IMR-90 (cell line): ENCODE data around the gene GRID1. TPM values are rescaled to one million over a fixed set of nuclear protein-coding genes. Genes with fewer than 3 reads are reported as not detected.

Experiments used
- ATAC-seq: fragments of 200-7000 bp; cut with Tn5 transposase; 2 replicates; pipeline ENCODE4 v1.9.1; 2020; ENCODE audit warnings: low read depth, mild to moderate bottlenecking, moderate library complexity
- BruUV-seq: library from RNA; stranded (reverse); fragments of 400-500 nt; replicated peaks from 2 replicates; lab custom pipeline; 2021; lab: Mats Ljungman, UMichigan
- CTCF ChIA-PET: fragments of 300-600 bp; formaldehyde crosslinking; extraction: SDS; loops from one replicate; lab custom pipeline; 2021; ENCODE audit warnings: antibody characterized with exemption; lab: Yijun Ruan, JAX
- POLR2A ChIA-PET: fragments of 300-600 bp; sonication (Branson Sonifier 250); formaldehyde crosslinking; loops from one replicate; lab custom pipeline; 2022; ENCODE audit warnings: antibody characterized with exemption; ENCODE audit not compliant: unreplicated experiment; lab: Charles Lee
- DNase-seq: peaks from one replicate; pipeline ENCODE4 v3.0.0; 2013
- H2AFZ ChIP-seq: replicated peaks from 2 replicates; pipeline ENCODE3; 2013; ENCODE audit warnings: low read length, mild to moderate bottlenecking; ENCODE audit not compliant: poor library complexity
- H2AK5ac ChIP-seq: 2 replicates; pipeline ENCODE4 v1.6.1; 2013; ENCODE audit warnings: low read depth, low read length, inconsistent platforms
- H2AK9ac ChIP-seq: replicated peaks from 2 replicates; pipeline ENCODE3; 2013; ENCODE audit warnings: mild to moderate bottlenecking, low read depth, low read length, moderate library complexity; ENCODE audit not compliant: poor library complexity
- H2BK120ac ChIP-seq: 2 replicates; pipeline ENCODE4 v1.6.1; 2013; ENCODE audit warnings: low read depth, low read length, inconsistent platforms
- H2BK15ac ChIP-seq: 3 replicates; pipeline ENCODE4 v1.6.1; 2013; ENCODE audit warnings: low read depth, low read length, inconsistent platforms
- H2BK20ac ChIP-seq: 2 replicates; pipeline ENCODE4 v1.6.1; 2013; ENCODE audit warnings: low read depth, mild to moderate bottlenecking, inconsistent platforms, low read length, moderate library complexity
- H2BK5ac ChIP-seq: 2 replicates; pipeline ENCODE4 v1.6.1; 2013; ENCODE audit warnings: mild to moderate bottlenecking, low read depth, low read length, inconsistent platforms; ENCODE audit not compliant: poor library complexity, severe bottlenecking
- H3K14ac ChIP-seq: replicated peaks from 2 replicates; pipeline ENCODE4 v1.6.1; 2013; ENCODE audit warnings: low read depth, low read length, inconsistent platforms
- H3K18ac ChIP-seq: 2 replicates; pipeline ENCODE4 v1.6.1; 2013; ENCODE audit warnings: low read depth, low read length, control low read depth
- H3K23ac ChIP-seq: 2 replicates; pipeline ENCODE4 v1.6.1; 2013; ENCODE audit warnings: low read depth, low read length, inconsistent platforms
- H3K27ac ChIP-seq: 2 replicates; pipeline ENCODE4 v1.5.1; 2013; ENCODE audit warnings: mild to moderate bottlenecking, control low read depth, low read length; ENCODE audit not compliant: insufficient read depth
- H3K27me3 ChIP-seq: 2 replicates; pipeline ENCODE4 v1.6.1; 2013; ENCODE audit warnings: low read length; ENCODE audit not compliant: control insufficient read depth, insufficient read depth
- H3K36me3 ChIP-seq: 2 replicates; pipeline ENCODE4 v1.6.1; 2013; ENCODE audit warnings: low read length, mixed read lengths; ENCODE audit not compliant: control insufficient read depth, insufficient read depth
- H3K4ac ChIP-seq: 2 replicates; pipeline ENCODE4 v1.6.1; 2013; ENCODE audit warnings: low read depth, low read length, inconsistent platforms
- H3K4me1 ChIP-seq: 2 replicates; pipeline ENCODE4 v1.6.1; 2013; ENCODE audit warnings: low read length, mixed read lengths; ENCODE audit not compliant: control insufficient read depth, insufficient read depth
- H3K4me2 ChIP-seq: 2 replicates; pipeline ENCODE4 v1.6.1; 2013; ENCODE audit warnings: low read depth, mild to moderate bottlenecking, control low read depth, low read length, moderate library complexity
- H3K4me3 ChIP-seq: 2 replicates; pipeline ENCODE4 v1.5.1; 2013; ENCODE audit warnings: low read depth, mild to moderate bottlenecking, control low read depth, low read length, moderate library complexity; ENCODE audit not compliant: insufficient read depth
- H3K56ac ChIP-seq: 2 replicates; pipeline ENCODE4 v1.6.1; 2013; ENCODE audit warnings: low read length, inconsistent platforms; ENCODE audit not compliant: insufficient read depth; ENCODE audit errors: extremely low read depth
- H3K79me1 ChIP-seq, 2 experiments: 2 replicates each; pipeline ENCODE4 v1.6.1; 2013; ENCODE audit warnings: low read length in 2 of 2, inconsistent platforms in 1 of 2, low read depth in 1 of 2
- H3K9ac ChIP-seq: 2 replicates; pipeline ENCODE4 v1.6.1; 2013; ENCODE audit warnings: low read depth, low read length, control low read depth
- H3K9me1 ChIP-seq: 2 replicates; pipeline ENCODE4 v1.6.1; 2013; ENCODE audit warnings: low read length, inconsistent platforms; ENCODE audit not compliant: insufficient read depth
- H3K9me3 ChIP-seq: 2 replicates; pipeline ENCODE4 v1.6.1; 2013; ENCODE audit warnings: low read length; ENCODE audit not compliant: control insufficient read depth, insufficient read depth
- H4K20me1 ChIP-seq: 2 replicates; pipeline ENCODE4 v1.6.1; 2013; ENCODE audit warnings: low read length, inconsistent platforms; ENCODE audit not compliant: insufficient read depth
- H4K5ac ChIP-seq: 2 replicates; pipeline ENCODE4 v1.6.1; 2013; ENCODE audit warnings: mild to moderate bottlenecking, low read depth, low read length, control low read depth
- H4K8ac ChIP-seq, 2 experiments: 2 replicates each; pipeline ENCODE4 v1.6.1; 2013; ENCODE audit warnings: low read depth in 2 of 2, low read length in 2 of 2, control low read depth in 1 of 2, inconsistent platforms in 1 of 2
- H4K91ac ChIP-seq: 2 replicates; pipeline ENCODE4 v1.6.1; 2013; ENCODE audit warnings: low read depth, low read length, inconsistent platforms; ENCODE audit not compliant: insufficient read depth
- BHLHE40 ChIP-seq: fragments of 150-350 bp; IDR thresholded peaks from 2 replicates; pipeline ENCODE4 v1.6.1; 2016; ENCODE audit warnings: mild to moderate bottlenecking, low read depth, low read length
- CEBPB ChIP-seq: IDR thresholded peaks from 2 replicates; pipeline ENCODE4 v1.6.1; 2012; ENCODE audit warnings: low read depth, low read length, improper control_type of control experiment
- CHD1 ChIP-seq: IDR thresholded peaks from 2 replicates; pipeline ENCODE4 v1.6.1; 2012; ENCODE audit warnings: low read depth, low read length, improper control_type of control experiment
- FOS ChIP-seq: fragments of 150-350 bp; IDR thresholded peaks from 2 replicates; pipeline ENCODE4 v1.6.1; 2016; ENCODE audit warnings: low read depth, low read length
- MAFK ChIP-seq: IDR thresholded peaks from 2 replicates; pipeline ENCODE4 v1.6.1; 2012; ENCODE audit warnings: low read depth, low read length, improper control_type of control experiment
- MAZ ChIP-seq: IDR thresholded peaks from 2 replicates; pipeline ENCODE4 v1.6.1; 2012; ENCODE audit warnings: low read depth, mild to moderate bottlenecking, low read length, improper control_type of control experiment, moderate library complexity, borderline replicate concordance
- MXI1 ChIP-seq: IDR thresholded peaks from 2 replicates; pipeline ENCODE4 v1.6.1; 2012; ENCODE audit warnings: low read depth, mild to moderate bottlenecking, low read length, moderate library complexity, borderline replicate concordance
- NFE2L2 ChIP-seq: fragments of 150-350 bp; IDR thresholded peaks from 2 replicates; pipeline ENCODE4 v1.6.1; 2016; ENCODE audit warnings: low read depth, mild to moderate bottlenecking, low read length
- POLR2A ChIP-seq: IDR thresholded peaks from 2 replicates; pipeline ENCODE4 v1.6.1; 2012; ENCODE audit warnings: mild to moderate bottlenecking, low read depth, low read length
- RCOR1 ChIP-seq: IDR thresholded peaks from 2 replicates; pipeline ENCODE4 v1.6.1; 2012; ENCODE audit warnings: mild to moderate bottlenecking, low read length, improper control_type of control experiment; ENCODE audit not compliant: insufficient replicate concordance
- RFX5 ChIP-seq: IDR thresholded peaks from 2 replicates; pipeline ENCODE4 v1.8.0; 2012; ENCODE audit warnings: low read depth, mild to moderate bottlenecking, low read length, moderate library complexity
- SMC3 ChIP-seq: fragments of 150-350 bp; IDR thresholded peaks from 2 replicates; pipeline ENCODE4 v1.6.1; 2016; ENCODE audit warnings: low read depth, mild to moderate bottlenecking, antibody characterized with exemption, low read length, moderate library complexity
- WGBS, 2 experiments: methylation state at CpG; one replicate each; pipeline versions ENCODE4 v1.1.5 to v1.1.7; 2013; ENCODE audit warnings: missing lambda C conversion rate in 2 of 2; ENCODE audit not compliant: insufficient read length in 1 of 2; ENCODE audit errors: extremely low coverage in 2 of 2; 5-methylcytosine and 5-hydroxymethylcytosine counted together
- dilution Hi-C: fragments of 300-500 bp; cut with HindIII; formaldehyde crosslinking; loops from one replicate; pipeline ENCODE4 v1.14.3; 2018; ENCODE audit warnings: low sequenced_read_pairs; ENCODE audit not compliant: unreplicated experiment
- in situ Hi-C: fragments of 300-500 bp; cut with MboI; formaldehyde crosslinking; loops from 3 replicates; pipeline ENCODE4 v1.14.3; 2019; ENCODE audit warnings: low sequenced_read_pairs, inconsistent platforms, mixed read lengths
- intact Hi-C: fragments of 100-400 bp; cut with micrococcal nuclease; formaldehyde crosslinking; loops from 2 replicates; pipeline ENCODE4 v1.10.0; 2022
- polyA plus RNA-seq, 3 experiments: library from polyadenylated mRNA; depleted of rRNA; stranded (reverse); fragments of >200 nt; gene quantifications; 2 replicates each; pipeline ENCODE4 v1.2.3, GENCODE V29; 2012; ENCODE audit warnings: low replicate concordance in 1 of 3
- total RNA-seq: library from RNA; depleted of rRNA; stranded (reverse); fragments of >200 nt; gene quantifications from 2 replicates; pipeline ENCODE4 v1.2.3, GENCODE V29; 2012
- TF ChIP-seq, protein P1 (sequence below): conservative IDR thresholded peaks from 2 replicates; pipeline ENCODE4 v1.5.1; 2012; ENCODE audit warnings: mild to moderate bottlenecking, low read depth, low read length, improper control_type of control experiment
- TF ChIP-seq, protein P2 (sequence below): fragments of 150-350 bp; IDR thresholded peaks from 2 replicates; pipeline ENCODE4 v1.6.1; 2016; ENCODE audit warnings: low read depth, mild to moderate bottlenecking, low read length, moderate library complexity, borderline replicate concordance
- TF ChIP-seq, protein P3 (sequence below): fragments of 150-350 bp; IDR thresholded peaks from 2 replicates; pipeline ENCODE4 v1.6.1; 2017; ENCODE audit warnings: mild to moderate bottlenecking, antibody characterized with exemption, low read length, low read depth

The GRID1 gene
- total and polyA plus RNA-seq, 2 of the 4 experiments (the other 2 are of a cell fraction): not detected

DNA sequence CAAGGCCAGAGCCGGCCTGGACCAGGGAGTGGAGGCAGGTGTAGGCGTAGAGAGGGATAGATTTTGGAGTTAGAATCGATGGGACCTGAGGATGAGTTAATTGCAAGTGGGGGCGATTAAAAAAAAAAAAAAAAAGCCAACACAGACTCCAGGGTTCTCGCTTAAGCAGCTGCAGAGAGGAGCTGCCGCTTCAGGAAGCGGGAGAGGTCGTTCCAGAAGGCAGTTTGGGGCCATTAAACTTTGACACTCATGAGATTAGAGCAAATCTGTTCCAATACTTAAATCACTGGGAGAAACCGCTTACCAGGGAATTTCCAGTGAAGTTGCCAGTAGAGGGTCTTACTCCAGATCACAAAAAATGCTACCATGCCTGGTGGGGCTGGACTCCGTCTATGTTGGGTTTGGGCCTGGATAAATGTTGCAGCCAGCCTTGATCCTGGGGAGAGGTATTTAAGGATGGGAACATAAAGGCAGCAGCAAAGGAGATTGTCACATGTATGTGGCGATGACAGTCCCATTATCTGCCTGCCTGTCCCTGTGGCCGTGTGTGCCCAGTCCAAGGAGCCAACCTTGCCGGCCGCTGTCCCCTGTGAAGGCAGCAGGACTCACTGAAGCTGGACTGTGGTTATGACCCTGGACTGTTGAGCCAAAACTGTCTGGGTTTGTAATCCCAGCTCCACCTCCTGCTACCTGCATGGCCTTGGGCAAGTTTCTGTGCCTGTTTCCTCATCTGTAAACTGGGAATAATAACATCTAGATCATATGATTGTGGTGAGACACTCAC, 23.9 kb upstream of the GRID1 start:
- no peak overlapping the region for H2BK15ac ChIP-seq
- no peak overlapping the region for H3K18ac ChIP-seq
- no peak overlapping the region for H3K23ac ChIP-seq
- in situ Hi-C loops (no loop called here), intact Hi-C loops (no loop called here), dilution Hi-C loops (no loop called here)
- H3K4ac ChIP-seq: no peak overlapping the region
- no peak overlapping the region for H3K4me2 ChIP-seq
- H4K5ac ChIP-seq: no peak overlapping the region
- no peak overlapping the region for H2BK120ac ChIP-seq
- H2AK5ac ChIP-seq: no peak overlapping the region
- POLR2A ChIA-PET: no interaction called here
- no peaks in the 10 kb centered on the region; the same call in 1 of the 2 replicates for H3K4me1 ChIP-seq
- DNase-seq (no peak), ATAC-seq (no peak)
- no peak overlapping the region for H2AK9ac ChIP-seq
- WGBS, 2 experiments: 78% methylated on average over 3 of the region's 14 CpGs; no CpG with 5 or more reads in 1 of the 2 experiments
- CTCF ChIA-PET: interaction anchor here (0.6 kb wide), 1 partner anchor 198 kb away, joined by 3 read pairs; no protein-coding TSS in a partner anchor
- H4K91ac ChIP-seq: no peak overlapping the region
- H2AFZ ChIP-seq: no peak overlapping the region
- H2BK5ac ChIP-seq: no peak overlapping the region
- no peak overlapping the region for H3K27ac ChIP-seq
- H3K9me3 ChIP-seq: no peaks in the 10 kb centered on the region; the same call in 1 of the 2 replicates
- H3K9ac ChIP-seq: no peak overlapping the region
- H3K27me3 ChIP-seq: peaks cover 52% of the 10 kb centered on the region
- no peaks in the 10 kb centered on the region for H3K79me1 ChIP-seq
- no peak overlapping the region for H3K14ac ChIP-seq
- H3K36me3 ChIP-seq: no peaks in the 10 kb centered on the region
- BruUV-seq: no TSS peak
- no peak overlapping the region for H2BK20ac ChIP-seq
- no peaks in the 10 kb centered on the region; the same call in 1 of the 2 replicates for H4K20me1 ChIP-seq
- no peak overlapping the region for H3K56ac ChIP-seq
- no peak overlapping the region for H3K4me3 ChIP-seq
- no peaks in the 10 kb centered on the region for H3K9me1 ChIP-seq
- H4K8ac ChIP-seq: no peak overlapping the region
- TF ChIP-seq, protein P1, sequence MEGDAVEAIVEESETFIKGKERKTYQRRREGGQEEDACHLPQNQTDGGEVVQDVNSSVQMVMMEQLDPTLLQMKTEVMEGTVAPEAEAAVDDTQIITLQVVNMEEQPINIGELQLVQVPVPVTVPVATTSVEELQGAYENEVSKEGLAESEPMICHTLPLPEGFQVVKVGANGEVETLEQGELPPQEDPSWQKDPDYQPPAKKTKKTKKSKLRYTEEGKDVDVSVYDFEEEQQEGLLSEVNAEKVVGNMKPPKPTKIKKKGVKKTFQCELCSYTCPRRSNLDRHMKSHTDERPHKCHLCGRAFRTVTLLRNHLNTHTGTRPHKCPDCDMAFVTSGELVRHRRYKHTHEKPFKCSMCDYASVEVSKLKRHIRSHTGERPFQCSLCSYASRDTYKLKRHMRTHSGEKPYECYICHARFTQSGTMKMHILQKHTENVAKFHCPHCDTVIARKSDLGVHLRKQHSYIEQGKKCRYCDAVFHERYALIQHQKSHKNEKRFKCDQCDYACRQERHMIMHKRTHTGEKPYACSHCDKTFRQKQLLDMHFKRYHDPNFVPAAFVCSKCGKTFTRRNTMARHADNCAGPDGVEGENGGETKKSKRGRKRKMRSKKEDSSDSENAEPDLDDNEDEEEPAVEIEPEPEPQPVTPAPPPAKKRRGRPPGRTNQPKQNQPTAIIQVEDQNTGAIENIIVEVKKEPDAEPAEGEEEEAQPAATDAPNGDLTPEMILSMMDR: no peak
- no peak for TF ChIP-seq MAFK
- TF ChIP-seq RFX5: no peak
- TF ChIP-seq RCOR1: no peak
- no peak for TF ChIP-seq CEBPB
- no peak for TF ChIP-seq POLR2A
- no peak for TF ChIP-seq SMC3
- TF ChIP-seq BHLHE40: no peak
- no peak for TF ChIP-seq CHD1
- no peak for TF ChIP-seq MXI1
- TF ChIP-seq, protein P2, sequence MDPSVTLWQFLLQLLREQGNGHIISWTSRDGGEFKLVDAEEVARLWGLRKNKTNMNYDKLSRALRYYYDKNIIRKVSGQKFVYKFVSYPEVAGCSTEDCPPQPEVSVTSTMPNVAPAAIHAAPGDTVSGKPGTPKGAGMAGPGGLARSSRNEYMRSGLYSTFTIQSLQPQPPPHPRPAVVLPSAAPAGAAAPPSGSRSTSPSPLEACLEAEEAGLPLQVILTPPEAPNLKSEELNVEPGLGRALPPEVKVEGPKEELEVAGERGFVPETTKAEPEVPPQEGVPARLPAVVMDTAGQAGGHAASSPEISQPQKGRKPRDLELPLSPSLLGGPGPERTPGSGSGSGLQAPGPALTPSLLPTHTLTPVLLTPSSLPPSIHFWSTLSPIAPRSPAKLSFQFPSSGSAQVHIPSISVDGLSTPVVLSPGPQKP: no peak
- no peak for TF ChIP-seq NFE2L2
- no peak for TF ChIP-seq MAZ
- TF ChIP-seq FOS: no peak
- TF ChIP-seq, protein P3, sequence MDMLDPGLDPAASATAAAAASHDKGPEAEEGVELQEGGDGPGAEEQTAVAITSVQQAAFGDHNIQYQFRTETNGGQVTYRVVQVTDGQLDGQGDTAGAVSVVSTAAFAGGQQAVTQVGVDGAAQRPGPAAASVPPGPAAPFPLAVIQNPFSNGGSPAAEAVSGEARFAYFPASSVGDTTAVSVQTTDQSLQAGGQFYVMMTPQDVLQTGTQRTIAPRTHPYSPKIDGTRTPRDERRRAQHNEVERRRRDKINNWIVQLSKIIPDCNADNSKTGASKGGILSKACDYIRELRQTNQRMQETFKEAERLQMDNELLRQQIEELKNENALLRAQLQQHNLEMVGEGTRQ: no peak
